RWPE2 (cell line): ENCODE measurements around the gene AOAH.

Experiments used
- ATAC-seq: fragments of 200-7000 bp; cut with Tn5 transposase; 3 replicates; pipeline ENCODE4 v1.9.1; 2021; ENCODE audit warnings: low read depth
- DNase-seq: peaks from one replicate; pipeline ENCODE4 v3.0.0-alpha.2; 2020; ENCODE audit warnings: low spot score
- H3K27ac ChIP-seq: fragments of 450-650 bp; 2 replicates; pipeline ENCODE4 v1.5.1; 2017; ENCODE audit warnings: mild to moderate bottlenecking; ENCODE audit not compliant: poor library complexity, severe bottlenecking
- H3K27me3 ChIP-seq: fragments of 250-450 bp; sonication (Bioruptor Pico); 2 replicates; pipeline ENCODE4 v1.5.1; 2021; ENCODE audit warnings: mild to moderate bottlenecking, moderate library complexity; ENCODE audit not compliant: insufficient read depth, poor library complexity, severe bottlenecking
- H3K36me3 ChIP-seq: fragments of 250-450 bp; sonication (Bioruptor Pico); 2 replicates; pipeline ENCODE4 v1.5.1; 2020; ENCODE audit warnings: low read depth, mild to moderate bottlenecking, moderate library complexity
- H3K4me1 ChIP-seq: fragments of 250-450 bp; sonication (Bioruptor Pico); 2 replicates; pipeline ENCODE4 v1.5.1; 2021; ENCODE audit warnings: mild to moderate bottlenecking, moderate library complexity; ENCODE audit not compliant: insufficient read depth, poor library complexity, severe bottlenecking
- H3K4me3 ChIP-seq: fragments of 250-450 bp; sonication (Bioruptor Pico); 2 replicates; pipeline ENCODE4 v1.5.1; 2021; ENCODE audit warnings: mild to moderate bottlenecking, moderate library complexity; ENCODE audit not compliant: severe bottlenecking
- H3K9me3 ChIP-seq: fragments of 250-450 bp; sonication (Bioruptor Pico); 2 replicates; pipeline ENCODE4 v1.5.1; 2021; ENCODE audit warnings: mild to moderate bottlenecking, moderate library complexity; ENCODE audit not compliant: severe bottlenecking
- TF ChIP-seq, protein P1 (sequence below): fragments of 450-650 bp; IDR thresholded peaks from one replicate; pipeline ENCODE4 v1.5.1; 2017; ENCODE audit warnings: mild to moderate bottlenecking, moderate library complexity; ENCODE audit not compliant: poor library complexity, severe bottlenecking

Gene AOAH

DNA sequence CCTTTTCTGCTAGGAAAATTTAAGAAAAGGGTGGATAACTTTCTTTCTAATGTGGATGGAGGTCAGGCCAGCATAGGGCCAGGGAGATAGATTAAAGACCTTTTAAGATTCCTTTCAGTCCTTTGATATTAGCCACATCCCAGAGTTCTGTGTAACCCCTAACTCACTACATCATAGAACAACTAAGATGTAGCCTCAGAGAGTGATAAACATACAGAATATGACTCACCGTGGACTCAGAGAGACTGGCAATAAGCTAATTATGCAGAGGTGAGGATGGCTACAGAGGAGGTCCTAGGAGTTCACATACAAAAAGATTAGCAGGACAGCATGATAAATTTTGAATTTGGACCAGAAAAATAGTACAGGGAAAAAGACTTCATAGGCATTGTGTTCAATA lies 141.0 kb downstream of the AOAH start:
- ATAC-seq (peak; percentile 71), DNase-seq (no peak)
- peaks cover 4% of the 10 kb centered on the region for H3K27me3 ChIP-seq
- no peaks in the 10 kb centered on the region for H3K9me3 ChIP-seq
- H3K4me3 ChIP-seq = no peak overlapping the region
- no peaks in the 10 kb centered on the region for H3K36me3 ChIP-seq
- H3K4me1 ChIP-seq = no peaks in the 10 kb centered on the region
- no peak overlapping the region for H3K27ac ChIP-seq
- TF ChIP-seq, protein P1, sequence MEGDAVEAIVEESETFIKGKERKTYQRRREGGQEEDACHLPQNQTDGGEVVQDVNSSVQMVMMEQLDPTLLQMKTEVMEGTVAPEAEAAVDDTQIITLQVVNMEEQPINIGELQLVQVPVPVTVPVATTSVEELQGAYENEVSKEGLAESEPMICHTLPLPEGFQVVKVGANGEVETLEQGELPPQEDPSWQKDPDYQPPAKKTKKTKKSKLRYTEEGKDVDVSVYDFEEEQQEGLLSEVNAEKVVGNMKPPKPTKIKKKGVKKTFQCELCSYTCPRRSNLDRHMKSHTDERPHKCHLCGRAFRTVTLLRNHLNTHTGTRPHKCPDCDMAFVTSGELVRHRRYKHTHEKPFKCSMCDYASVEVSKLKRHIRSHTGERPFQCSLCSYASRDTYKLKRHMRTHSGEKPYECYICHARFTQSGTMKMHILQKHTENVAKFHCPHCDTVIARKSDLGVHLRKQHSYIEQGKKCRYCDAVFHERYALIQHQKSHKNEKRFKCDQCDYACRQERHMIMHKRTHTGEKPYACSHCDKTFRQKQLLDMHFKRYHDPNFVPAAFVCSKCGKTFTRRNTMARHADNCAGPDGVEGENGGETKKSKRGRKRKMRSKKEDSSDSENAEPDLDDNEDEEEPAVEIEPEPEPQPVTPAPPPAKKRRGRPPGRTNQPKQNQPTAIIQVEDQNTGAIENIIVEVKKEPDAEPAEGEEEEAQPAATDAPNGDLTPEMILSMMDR = no peak

DNA sequence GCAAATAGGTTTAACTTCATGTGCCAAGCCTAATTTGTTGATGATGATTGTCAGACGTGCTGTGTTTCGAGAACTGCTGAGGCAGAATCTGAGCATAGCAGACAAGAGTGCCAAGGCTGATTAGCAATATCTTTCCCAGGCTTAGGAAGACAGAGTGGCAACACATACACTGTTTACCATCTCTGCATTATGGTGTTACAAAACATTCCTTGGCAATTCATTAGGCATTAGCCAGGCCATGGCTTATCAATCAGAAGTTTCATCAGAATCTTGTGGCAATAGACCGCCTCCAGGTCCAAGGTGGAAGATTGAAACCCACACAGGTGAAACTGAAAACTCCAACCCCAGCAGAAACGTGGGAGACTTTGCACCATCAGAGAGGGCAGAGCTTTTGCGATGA lies 148.5 kb downstream of the AOAH start:
- Histone ChIP-seq H3K27ac (no peak overlapping the region), H3K4me1 (no peaks in the 10 kb centered on the region), H3K36me3 (no peaks in the 10 kb centered on the region), H3K4me3 (no peak overlapping the region), H3K9me3 (no peaks in the 10 kb centered on the region), H3K27me3 (no peaks in the 10 kb centered on the region)
- DNase-seq (no peak), ATAC-seq (no peak)
- TF ChIP-seq, protein P1 = no peak

DNA sequence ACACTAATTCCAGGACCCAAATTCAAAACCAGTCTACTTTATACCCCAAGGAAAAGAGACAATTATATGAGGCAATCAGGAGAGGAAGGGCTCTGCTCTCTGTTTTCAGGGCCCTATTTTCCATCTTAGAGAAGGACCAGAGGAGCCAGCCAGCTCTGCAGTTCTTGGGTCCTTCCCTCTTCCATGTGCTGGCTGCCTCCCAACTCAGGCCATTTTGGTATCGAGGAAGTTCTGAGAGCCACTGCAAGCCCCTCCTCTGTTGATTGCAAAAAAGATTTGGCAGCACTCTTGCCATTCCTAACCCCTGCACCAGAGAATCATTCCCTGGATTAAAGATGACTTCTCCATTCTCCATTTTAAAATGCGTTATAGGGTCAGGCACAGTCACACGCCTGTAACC lies 151.2 kb downstream of the AOAH start:
- ATAC-seq (no peak), DNase-seq (no peak)
- TF ChIP-seq, protein P1 = no peak
- no peaks in the 10 kb centered on the region for H3K27me3 ChIP-seq
- no peaks in the 10 kb centered on the region for H3K4me1 ChIP-seq
- no peaks in the 10 kb centered on the region for H3K36me3 ChIP-seq
- H3K4me3 ChIP-seq = no peak overlapping the region
- H3K27ac ChIP-seq = no peak overlapping the region
- H3K9me3 ChIP-seq = no peaks in the 10 kb centered on the region

DNA sequence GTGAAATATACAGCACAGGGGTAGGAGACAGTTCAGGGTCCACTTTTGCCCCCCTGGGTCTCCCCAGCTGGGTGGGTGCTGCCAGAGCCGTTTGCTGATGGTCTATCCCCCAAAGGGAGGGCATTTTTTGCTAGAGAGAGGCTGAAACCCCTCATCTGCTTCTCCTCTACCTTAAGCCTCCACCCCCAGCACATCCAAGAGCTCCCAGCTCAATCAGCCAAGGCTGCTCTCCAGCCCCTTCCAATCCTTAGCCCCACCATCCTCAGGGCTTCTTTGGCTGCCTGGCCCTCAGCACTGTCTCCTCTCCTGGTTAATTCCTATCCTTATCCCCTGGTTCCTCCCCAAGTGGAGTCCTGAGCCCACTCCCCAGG lies 153.1 kb downstream of the AOAH start:
- H3K4me1 ChIP-seq = no peaks in the 10 kb centered on the region
- no peaks in the 10 kb centered on the region for H3K27me3 ChIP-seq
- no peak overlapping the region for H3K4me3 ChIP-seq
- H3K9me3 ChIP-seq = no peaks in the 10 kb centered on the region
- DNase-seq (no peak), ATAC-seq (no peak)
- no peaks in the 10 kb centered on the region for H3K36me3 ChIP-seq
- TF ChIP-seq, protein P1 = no peak
- H3K27ac ChIP-seq = no peak overlapping the region

DNA sequence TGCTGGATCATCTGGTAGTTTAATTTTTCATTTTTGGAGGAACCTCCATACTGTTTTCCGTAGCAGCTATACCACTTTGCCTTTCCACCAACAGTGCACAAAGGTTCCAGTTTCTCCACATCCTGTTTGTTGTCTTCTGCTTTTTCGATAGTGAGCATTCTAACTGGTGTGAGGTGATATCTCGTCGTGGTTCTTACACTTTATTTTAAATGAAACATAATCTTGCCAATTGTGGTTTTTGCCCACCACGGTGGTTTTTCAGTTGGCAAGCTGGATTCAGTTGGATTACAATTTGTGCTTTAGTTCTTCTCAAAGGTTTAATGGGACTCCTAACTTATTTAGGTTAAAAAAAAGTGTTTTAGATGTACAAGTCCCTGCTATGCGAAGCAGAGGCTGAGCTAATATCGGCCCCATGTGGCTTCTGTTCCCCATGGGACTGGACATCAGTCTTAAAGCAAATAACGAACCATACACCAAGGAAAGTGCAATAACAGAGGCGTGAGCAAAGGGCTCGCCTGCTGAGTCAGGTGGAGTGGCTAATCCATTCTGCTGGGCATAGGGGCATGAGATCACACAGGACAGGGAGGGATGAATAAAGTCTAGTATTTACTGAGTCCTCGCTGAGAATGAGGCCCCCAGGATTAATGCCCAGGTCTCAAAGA lies 153.6 kb downstream of the AOAH start:
- no peak overlapping the region for H3K27ac ChIP-seq
- TF ChIP-seq, protein P1 = no peak
- H3K9me3 ChIP-seq = no peaks in the 10 kb centered on the region
- no peak overlapping the region for H3K4me3 ChIP-seq
- H3K27me3 ChIP-seq = no peaks in the 10 kb centered on the region
- ATAC-seq (no peak), DNase-seq (no peak)
- H3K4me1 ChIP-seq = no peaks in the 10 kb centered on the region
- no peaks in the 10 kb centered on the region for H3K36me3 ChIP-seq
